Psoas muscle (tissue), 8 donors: Measurements from ENCODE around the gene WNT8B. TPM values are rescaled to one million over a fixed set of nuclear protein-coding genes. Genes with fewer than 3 reads are reported as not detected.

Source experiments
- ATAC-seq, 4 donors: fragments of 200-7000 bp; cut with Tn5 transposase; one replicate each; pipeline ENCODE4 v1.9.1; 2020; ENCODE audit warnings: moderate library complexity in 3 of 4, mild to moderate bottlenecking in 2 of 4
- DNase-seq, 2 donors: peaks; one replicate each; pipeline ENCODE4 v3.0.0-alpha.2; 2020
- H3K27ac ChIP-seq: fragments of 200-600 bp; one replicate; pipeline ENCODE4 v1.8.0; 2022
- H3K27me3 ChIP-seq, 3 donors: fragments of 200-600 bp in 1 of 3; one replicate each; pipeline versions ENCODE4 v1.6.1 to v1.8.0; 2013 to 2022; ENCODE audit warnings: low read length in 2 of 3, mild to moderate bottlenecking in 2 of 3, moderate library complexity in 1 of 3; ENCODE audit not compliant: insufficient read depth in 3 of 3
- H3K36me3 ChIP-seq, 2 donors: fragments of 200-600 bp in 1 of 2; one replicate each; pipeline versions ENCODE4 v1.6.1 to v1.8.0; 2013 to 2022; ENCODE audit warnings: low read depth in 1 of 2, mild to moderate bottlenecking in 1 of 2, moderate library complexity in 1 of 2; ENCODE audit not compliant: insufficient read depth in 1 of 2
- H3K4me1 ChIP-seq: fragments of 200-600 bp; one replicate; pipeline ENCODE4 v1.8.0; 2022
- H3K4me3 ChIP-seq: fragments of 200-600 bp; one replicate; pipeline ENCODE4 v1.8.0; 2022; ENCODE audit warnings: mild to moderate bottlenecking
- H3K9me3 ChIP-seq: fragments of 200-600 bp; one replicate; pipeline ENCODE4 v1.8.0; 2022
- WGBS, 3 donors: extraction: QIAGEN DNeasy Blood & Tissue Kit; methylation state at CpG; one replicate each; pipeline versions ENCODE4 v1.1.6 to v1.1.7; 2013; 5-methylcytosine and 5-hydroxymethylcytosine counted together
- intact Hi-C, 2 donors: fragments of 100-400 bp; cut with DNase I; formaldehyde crosslinking; loops; one replicate each; pipeline versions ENCODE4 v1.11.0 to v1.14.2; 2022
- polyA plus RNA-seq, 3 donors: library from polyadenylated mRNA; stranded (reverse); fragments of 200-250 nt; gene quantifications; one replicate each; pipeline ENCODE4 v1.2.3, GENCODE V29; 2013
- total RNA-seq, 4 donors: library from RNA; stranded (reverse); fragmentation: NEBNext Ultra II Directional in 2 of 4; extraction: Animal tissue kit (Norgen Biotek cat#: 25700) in 2 of 4; gene quantifications; one replicate each; pipeline versions ENCODE4 v1.2.1 to v1.2.4, GENCODE V29; 2021 to 2023
- TF ChIP-seq, protein P1 (sequence below): fragments of 200-600 bp; IDR thresholded peaks from one replicate; pipeline ENCODE4 v1.8.0; 2022; ENCODE audit warnings: antibody characterized with exemption
- donor health status: healthy with polysubstance abuse.
- donor health status: DM: no; HTN: no; CAD: no; lungs with moderate emphysema.
- donor health status: Bipolar disorder and iron deficiency.
- donor health status: healthy.
- donor health status: DM: yes; HTN: yes; CAD: no.
- donor health status: DM: no; HTN: no; CAD: no.
- donor health status: DM: no; HTN: no; CAD: no.
- donor health status: DM: yes; HTN: yes; CAD: no.

WNT8B gene
- total and polyA plus RNA-seq, 7 donors = not detected

DNA sequence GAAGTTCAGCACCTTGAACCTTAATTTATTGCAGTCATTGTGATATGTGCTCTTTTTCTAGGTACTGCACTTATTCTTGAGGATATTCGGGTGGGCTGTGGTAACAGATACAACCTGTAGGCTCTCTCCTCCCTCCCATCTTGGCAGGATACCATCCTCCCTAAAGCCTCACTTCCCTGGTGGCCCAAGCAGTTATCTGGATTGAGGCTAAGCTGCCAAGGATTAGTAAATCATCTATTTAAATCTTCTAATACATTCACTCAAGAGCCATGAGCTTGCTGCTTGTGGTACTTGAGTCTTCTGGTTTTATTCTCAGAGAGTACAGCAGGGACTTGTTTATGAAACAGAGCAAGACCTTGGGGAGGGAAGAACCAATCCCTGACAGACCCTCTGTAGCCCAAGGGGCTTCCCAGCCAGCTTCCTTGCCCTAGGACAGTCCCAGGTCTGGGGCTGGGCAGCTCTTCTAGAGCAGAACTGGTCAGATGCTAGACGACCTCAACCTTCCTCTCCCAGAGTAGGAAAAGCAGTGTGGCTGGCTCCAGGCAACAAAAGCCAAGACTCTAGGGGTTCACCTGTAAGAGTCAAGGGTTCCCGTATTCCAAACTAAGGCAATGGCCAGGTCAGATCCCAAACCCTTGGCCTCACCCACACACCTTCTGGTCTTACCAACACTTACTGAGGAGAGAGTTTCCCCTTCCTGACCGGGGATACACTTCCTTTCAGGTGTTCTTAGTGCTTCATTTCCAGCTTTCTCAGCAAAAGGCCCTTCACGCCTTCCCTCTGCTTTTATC lies 21.3 kb downstream of the WNT8B start:
- no peaks in the 10 kb centered on the region for H3K9me3 ChIP-seq
- no peak overlapping the region for H3K4me3 ChIP-seq
- no peak for DNase-seq
- no peak overlapping the region for H3K27ac ChIP-seq
- peaks cover 0 to 29% of the 10 kb centered on the region in 2 donors for H3K36me3 ChIP-seq
- TF ChIP-seq, protein P1, sequence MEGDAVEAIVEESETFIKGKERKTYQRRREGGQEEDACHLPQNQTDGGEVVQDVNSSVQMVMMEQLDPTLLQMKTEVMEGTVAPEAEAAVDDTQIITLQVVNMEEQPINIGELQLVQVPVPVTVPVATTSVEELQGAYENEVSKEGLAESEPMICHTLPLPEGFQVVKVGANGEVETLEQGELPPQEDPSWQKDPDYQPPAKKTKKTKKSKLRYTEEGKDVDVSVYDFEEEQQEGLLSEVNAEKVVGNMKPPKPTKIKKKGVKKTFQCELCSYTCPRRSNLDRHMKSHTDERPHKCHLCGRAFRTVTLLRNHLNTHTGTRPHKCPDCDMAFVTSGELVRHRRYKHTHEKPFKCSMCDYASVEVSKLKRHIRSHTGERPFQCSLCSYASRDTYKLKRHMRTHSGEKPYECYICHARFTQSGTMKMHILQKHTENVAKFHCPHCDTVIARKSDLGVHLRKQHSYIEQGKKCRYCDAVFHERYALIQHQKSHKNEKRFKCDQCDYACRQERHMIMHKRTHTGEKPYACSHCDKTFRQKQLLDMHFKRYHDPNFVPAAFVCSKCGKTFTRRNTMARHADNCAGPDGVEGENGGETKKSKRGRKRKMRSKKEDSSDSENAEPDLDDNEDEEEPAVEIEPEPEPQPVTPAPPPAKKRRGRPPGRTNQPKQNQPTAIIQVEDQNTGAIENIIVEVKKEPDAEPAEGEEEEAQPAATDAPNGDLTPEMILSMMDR = no peak
- peaks cover 12% of the 10 kb centered on the region for H3K4me1 ChIP-seq
- H3K27me3 ChIP-seq = peaks cover 0 to 19% (median 0%) of the 10 kb centered on the region in 3 donors
- intact Hi-C loops = loop anchor here in 1 of 2 donors (5.0 kb wide), 1 partner anchor 33 kb away; the partner anchor contains the start of gene SEC31B
- no peak for ATAC-seq
- 87 to 92% (median 87%) methylated on average over 5 of the region's 5 CpGs for WGBS, 3 donors

DNA sequence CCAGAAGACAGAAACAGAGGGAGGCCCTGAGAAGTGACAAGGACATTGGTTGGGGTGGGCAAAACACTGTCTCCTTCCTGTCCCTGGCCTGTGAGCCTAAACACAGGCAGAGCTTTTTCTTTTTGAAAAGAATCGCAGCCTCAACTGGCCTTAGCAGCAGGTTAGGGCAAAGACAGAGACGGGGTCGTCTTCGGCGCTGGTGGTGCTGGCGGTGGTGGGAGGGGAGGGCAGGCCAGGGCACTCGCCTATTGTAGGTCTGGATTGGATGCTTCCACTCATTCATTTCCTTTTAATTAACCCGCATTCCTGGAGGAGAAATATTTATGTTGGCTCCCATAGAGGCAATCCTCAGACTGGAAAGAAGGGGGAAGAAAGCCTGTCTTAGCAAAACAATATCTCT lies 22.6 kb downstream of the WNT8B start:
- ATAC-seq (no peak), DNase-seq (no peak)
- peaks cover 0 to 6% (median 0%) of the 10 kb centered on the region in 3 donors for H3K27me3 ChIP-seq
- no peaks in the 10 kb centered on the region for H3K9me3 ChIP-seq
- H3K36me3 ChIP-seq = peaks cover 0 to 42% of the 10 kb centered on the region in 2 donors
- TF ChIP-seq, protein P1 = no peak
- WGBS, 3 donors = 70 to 73% (median 71%) methylated on average over 8 of the region's 8 CpGs
- H3K27ac ChIP-seq = no peak overlapping the region
- intact Hi-C loops = no loop called here
- peaks cover 12% of the 10 kb centered on the region for H3K4me1 ChIP-seq
- H3K4me3 ChIP-seq = no peak overlapping the region

DNA sequence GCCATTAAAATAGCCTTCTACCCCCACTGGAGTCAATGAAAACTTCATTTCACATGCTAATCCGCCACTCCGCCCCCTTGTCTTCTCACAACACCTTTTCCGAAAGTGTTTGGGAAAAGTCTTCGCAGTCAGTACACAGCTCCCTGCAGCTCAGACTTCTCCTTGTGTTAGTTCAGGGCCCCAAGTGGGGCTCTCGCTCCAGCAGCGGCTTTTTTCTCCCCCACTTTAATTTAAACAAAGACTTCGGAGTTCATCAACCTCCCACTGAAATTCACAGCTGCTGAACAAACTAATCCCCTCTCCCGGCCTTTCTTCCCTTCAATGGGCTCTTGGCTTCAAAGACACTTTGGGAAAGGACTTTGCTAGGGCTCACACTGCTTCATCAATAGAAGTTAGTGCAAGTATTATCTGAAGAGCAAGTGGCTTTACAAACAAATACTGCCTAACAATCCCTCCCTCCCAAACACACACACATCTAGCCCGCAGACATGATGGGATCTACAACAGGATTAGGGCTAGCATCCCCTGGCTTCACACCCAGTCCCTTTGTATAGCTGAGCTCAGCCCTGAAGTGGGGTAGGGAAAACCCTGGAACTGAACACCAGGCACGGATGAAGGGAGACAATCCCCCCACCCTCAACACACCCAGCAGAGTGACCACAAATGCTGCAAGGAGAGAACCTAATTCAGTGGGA lies 23.1 kb downstream of the WNT8B start:
- Histone ChIP-seq H3K27ac (no peak overlapping the region), H3K36me3 (peaks cover 0 to 48% of the 10 kb centered on the region in 2 donors), H3K27me3 (peaks cover 0 to under 1% (median 0%) of the 10 kb centered on the region in 3 donors), H3K4me3 (no peak overlapping the region), H3K9me3 (no peaks in the 10 kb centered on the region), H3K4me1 (peaks cover 12% of the 10 kb centered on the region)
- DNase-seq (no peak), ATAC-seq (no peak)
- TF ChIP-seq, protein P1 = no peak
- WGBS, 3 donors = 85 to 87% (median 87%) methylated on average over 10 of the region's 10 CpGs
- intact Hi-C loops = no loop called here

DNA sequence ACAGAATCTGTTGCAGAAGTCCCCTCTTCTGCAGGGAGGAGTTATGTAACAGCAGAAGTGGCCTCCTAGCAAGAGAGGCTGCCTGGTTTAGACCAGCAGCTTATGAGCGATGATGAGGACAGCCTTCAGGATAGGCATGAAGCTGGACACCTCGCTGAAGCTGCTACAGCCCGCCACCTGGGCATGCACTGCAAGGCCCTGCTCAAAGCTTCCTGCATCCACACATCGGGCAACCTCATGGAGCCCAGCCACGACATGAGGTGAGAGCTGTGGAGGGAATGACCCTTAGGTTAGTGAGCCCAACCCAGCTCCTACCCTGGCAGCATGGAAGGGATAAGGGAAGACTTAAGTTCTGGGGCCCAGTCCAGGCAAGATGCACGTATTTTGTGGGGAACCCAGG lies 24.7 kb downstream of the WNT8B start:
- Histone ChIP-seq H3K27ac (no peak overlapping the region), H3K9me3 (no peaks in the 10 kb centered on the region), H3K4me1 (peaks cover 4% of the 10 kb centered on the region), H3K4me3 (no peak overlapping the region), H3K27me3 (no peaks in the 10 kb centered on the region), H3K36me3 (peaks cover 0 to 59% of the 10 kb centered on the region in 2 donors)
- 92 to 94% (median 92%) methylated on average over 6 of the region's 6 CpGs for WGBS, 3 donors
- ATAC-seq = no peak
- no peak for DNase-seq
- TF ChIP-seq, protein P1 = no peak
- intact Hi-C loops = no loop called here
